Measurements from ENCODE around the gene SRRD.

The SRRD gene

DNA sequence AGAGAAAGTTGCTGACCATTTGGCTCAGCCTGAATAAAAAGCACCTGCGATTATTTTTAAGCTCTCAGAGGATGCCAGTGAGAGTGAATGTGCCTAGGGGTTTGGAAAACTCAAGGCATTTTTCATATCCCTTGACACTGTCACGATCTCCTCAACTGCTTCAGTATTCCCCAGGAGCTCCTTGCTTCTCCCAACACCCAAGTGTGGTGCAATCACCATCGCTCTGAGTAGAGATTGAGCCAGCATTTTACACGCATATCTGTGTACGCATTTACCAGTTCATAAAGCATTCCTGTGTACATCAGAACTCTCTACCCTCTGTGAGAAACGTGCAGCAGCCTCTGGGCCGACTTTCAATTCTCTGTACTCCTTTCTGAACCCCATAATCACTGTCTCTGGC is 1.3 kb downstream of the SRRD start:
- Histone ChIP-seq H3K4me3 (ENCODE audit: severe bottlenecking) (no peak overlapping the region), H3K27me3 (ENCODE audit: insufficient read depth, poor library complexity, severe bottlenecking) (no peaks in the 10 kb centered on the region), H3K9me3 (ENCODE audit: severe bottlenecking) (no peaks in the 10 kb centered on the region), H3K27ac (ENCODE audit: poor library complexity, severe bottlenecking) (peak overlapping the region; percentile 72), H3K36me3 (ENCODE audit: low read depth) (peaks cover 42% of the 10 kb centered on the region), H3K4me1 (ENCODE audit: insufficient read depth, poor library complexity, severe bottlenecking) (peaks cover 13% of the 10 kb centered on the region)
- TF ChIP-seq, protein P1, sequence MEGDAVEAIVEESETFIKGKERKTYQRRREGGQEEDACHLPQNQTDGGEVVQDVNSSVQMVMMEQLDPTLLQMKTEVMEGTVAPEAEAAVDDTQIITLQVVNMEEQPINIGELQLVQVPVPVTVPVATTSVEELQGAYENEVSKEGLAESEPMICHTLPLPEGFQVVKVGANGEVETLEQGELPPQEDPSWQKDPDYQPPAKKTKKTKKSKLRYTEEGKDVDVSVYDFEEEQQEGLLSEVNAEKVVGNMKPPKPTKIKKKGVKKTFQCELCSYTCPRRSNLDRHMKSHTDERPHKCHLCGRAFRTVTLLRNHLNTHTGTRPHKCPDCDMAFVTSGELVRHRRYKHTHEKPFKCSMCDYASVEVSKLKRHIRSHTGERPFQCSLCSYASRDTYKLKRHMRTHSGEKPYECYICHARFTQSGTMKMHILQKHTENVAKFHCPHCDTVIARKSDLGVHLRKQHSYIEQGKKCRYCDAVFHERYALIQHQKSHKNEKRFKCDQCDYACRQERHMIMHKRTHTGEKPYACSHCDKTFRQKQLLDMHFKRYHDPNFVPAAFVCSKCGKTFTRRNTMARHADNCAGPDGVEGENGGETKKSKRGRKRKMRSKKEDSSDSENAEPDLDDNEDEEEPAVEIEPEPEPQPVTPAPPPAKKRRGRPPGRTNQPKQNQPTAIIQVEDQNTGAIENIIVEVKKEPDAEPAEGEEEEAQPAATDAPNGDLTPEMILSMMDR (IDR thresholded peaks at IDR 0.05; ENCODE audit: poor library complexity, severe bottlenecking): no peak
- ATAC-seq (ENCODE audit: low read depth) (no peak), DNase-seq (ENCODE audit: low spot score) (no peak)

DNA sequence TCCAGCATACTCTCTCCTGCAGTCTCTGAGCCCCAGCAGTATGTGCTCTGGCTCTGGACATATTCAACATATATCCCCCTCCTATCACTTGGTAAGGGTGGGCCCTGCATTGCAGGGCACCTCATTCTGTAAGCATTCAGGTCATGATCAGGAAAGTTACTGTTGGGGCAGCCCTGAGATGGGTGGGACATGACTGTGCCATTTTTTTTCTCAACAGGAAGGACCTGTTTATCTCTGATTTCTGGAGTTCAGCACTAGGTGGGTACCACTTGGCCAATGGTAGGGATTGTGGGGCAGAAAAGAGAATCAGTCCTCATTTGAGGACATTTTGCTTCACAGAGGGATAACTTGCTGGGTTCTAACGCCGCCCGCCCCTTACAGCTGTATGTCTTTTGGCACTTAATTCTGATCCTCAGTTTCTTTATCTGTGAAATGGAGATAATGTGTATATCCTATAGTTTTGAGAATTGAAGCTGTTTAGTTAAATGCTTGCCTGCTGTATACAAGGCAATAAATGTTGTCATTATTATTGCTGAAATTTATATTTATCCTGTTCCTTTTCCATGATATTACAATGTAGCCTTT is 2.2 kb downstream of the SRRD start:
- H3K4me3 ChIP-seq (ENCODE audit: severe bottlenecking): no peak overlapping the region
- H3K27me3 ChIP-seq (ENCODE audit: insufficient read depth, poor library complexity, severe bottlenecking): no peaks in the 10 kb centered on the region
- DNase-seq (ENCODE audit: low spot score): no peak
- no peak for ATAC-seq (ENCODE audit: low read depth)
- H3K27ac ChIP-seq (ENCODE audit: poor library complexity, severe bottlenecking): peak overlapping the region; percentile 72
- H3K9me3 ChIP-seq (ENCODE audit: severe bottlenecking): no peaks in the 10 kb centered on the region
- peaks cover 10% of the 10 kb centered on the region for H3K4me1 ChIP-seq (ENCODE audit: insufficient read depth, poor library complexity, severe bottlenecking)
- H3K36me3 ChIP-seq (ENCODE audit: low read depth): peaks cover 48% of the 10 kb centered on the region
- TF ChIP-seq, protein P1 (IDR thresholded peaks at IDR 0.05; ENCODE audit: poor library complexity, severe bottlenecking): no peak

DNA sequence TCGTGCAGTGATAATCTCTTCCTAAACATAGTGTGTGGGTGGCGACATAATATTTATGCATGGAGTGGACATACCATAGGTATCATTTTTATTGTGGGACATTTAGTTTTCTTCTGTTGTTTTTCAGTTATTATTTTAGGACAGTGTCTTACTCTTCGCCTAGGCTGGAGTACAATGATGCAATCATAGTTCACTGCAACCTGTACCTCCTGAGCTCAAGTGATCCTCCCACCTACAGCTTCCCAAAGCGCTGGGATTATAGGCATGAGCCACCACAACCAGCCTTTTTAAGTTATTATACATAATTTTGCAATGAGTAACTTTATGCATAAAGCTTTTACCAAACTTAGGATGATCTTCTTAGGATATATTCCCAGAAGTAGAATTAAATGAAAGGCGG is 2.7 kb downstream of the SRRD start:
- ATAC-seq (ENCODE audit: low read depth): no peak
- TF ChIP-seq, protein P1 (IDR thresholded peaks at IDR 0.05; ENCODE audit: poor library complexity, severe bottlenecking): no peak

GRCh38 chr22:26487996-26488395 is 4.3 kb downstream of the SRRD start:
- no peak overlapping the region for H3K4me3 ChIP-seq (ENCODE audit: severe bottlenecking)
- H3K9me3 ChIP-seq (ENCODE audit: severe bottlenecking): no peaks in the 10 kb centered on the region
- peaks cover 11% of the 10 kb centered on the region for H3K4me1 ChIP-seq (ENCODE audit: insufficient read depth, poor library complexity, severe bottlenecking)
- H3K27ac ChIP-seq (ENCODE audit: poor library complexity, severe bottlenecking): no peak overlapping the region
- H3K36me3 ChIP-seq (ENCODE audit: low read depth): peaks cover 69% of the 10 kb centered on the region
- ATAC-seq (ENCODE audit: low read depth) (no peak), DNase-seq (ENCODE audit: low spot score) (no peak)
- TF ChIP-seq, protein P1 (IDR thresholded peaks at IDR 0.05; ENCODE audit: poor library complexity, severe bottlenecking): no peak
- no peaks in the 10 kb centered on the region for H3K27me3 ChIP-seq (ENCODE audit: insufficient read depth, poor library complexity, severe bottlenecking)

More for the DNA sequence above, 2.7 kb downstream of the SRRD start:
- DNase-seq (ENCODE audit: low spot score): no peak
- Histone ChIP-seq H3K4me3 (ENCODE audit: severe bottlenecking) (no peak overlapping the region), H3K36me3 (ENCODE audit: low read depth) (peaks cover 53% of the 10 kb centered on the region), H3K9me3 (ENCODE audit: severe bottlenecking) (no peaks in the 10 kb centered on the region), H3K4me1 (ENCODE audit: insufficient read depth, poor library complexity, severe bottlenecking) (peaks cover 7% of the 10 kb centered on the region), H3K27me3 (ENCODE audit: insufficient read depth, poor library complexity, severe bottlenecking) (no peaks in the 10 kb centered on the region), H3K27ac (ENCODE audit: poor library complexity, severe bottlenecking) (no peak overlapping the region)

DNA sequence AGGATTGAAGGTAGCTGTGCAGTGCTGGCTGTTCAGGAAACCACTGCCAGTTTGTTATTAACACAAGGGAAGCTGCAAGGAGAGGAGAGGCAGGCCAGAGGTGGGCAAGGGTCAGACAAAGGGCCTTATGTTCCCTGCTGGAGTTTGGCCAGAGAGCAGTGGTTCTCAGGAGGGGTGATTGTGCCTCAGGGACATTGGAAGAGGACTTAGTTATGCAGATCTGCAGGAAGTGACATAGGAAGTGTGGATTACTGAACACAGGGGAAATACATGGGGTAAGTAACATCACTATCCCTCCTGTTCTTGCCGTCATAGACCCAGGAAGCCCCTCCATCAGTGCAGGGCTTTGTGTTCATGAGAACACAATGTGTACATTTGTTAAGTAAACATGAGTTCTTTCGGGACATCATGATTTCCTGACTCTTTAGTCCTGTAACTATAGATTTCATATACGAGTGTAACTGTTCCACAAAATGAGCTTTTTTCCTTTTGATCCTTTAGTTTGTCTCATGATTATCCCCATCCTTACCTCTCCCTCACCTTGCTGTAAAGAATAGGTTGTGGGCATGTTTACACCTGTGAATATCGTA is 5.9 kb downstream of the SRRD start:
- no peak for DNase-seq (ENCODE audit: low spot score)
- H3K27ac ChIP-seq (ENCODE audit: poor library complexity, severe bottlenecking): no peak overlapping the region
- H3K36me3 ChIP-seq (ENCODE audit: low read depth): peaks cover 85% of the 10 kb centered on the region
- H3K27me3 ChIP-seq (ENCODE audit: insufficient read depth, poor library complexity, severe bottlenecking): no peaks in the 10 kb centered on the region
- peaks cover 22% of the 10 kb centered on the region for H3K4me1 ChIP-seq (ENCODE audit: insufficient read depth, poor library complexity, severe bottlenecking)
- no peak for ATAC-seq (ENCODE audit: low read depth)
- no peaks in the 10 kb centered on the region for H3K9me3 ChIP-seq (ENCODE audit: severe bottlenecking)
- TF ChIP-seq, protein P1 (IDR thresholded peaks at IDR 0.05; ENCODE audit: poor library complexity, severe bottlenecking): no peak
- H3K4me3 ChIP-seq (ENCODE audit: severe bottlenecking): no peak overlapping the region
